ENCODE measurements around the gene USP16. TPM values are rescaled to one million over a fixed set of nuclear protein-coding genes. Genes with fewer than 3 reads are reported as not detected.

USP16 gene
- total and polyA plus RNA-seq, 12 donors = 13.2 to 69.6 (median 33.8) TPM

- DNase-seq = no peak
- H3K4me1 ChIP-seq (replicated peaks in 1 of 2) = no peaks in the 10 kb centered on the region
- H3K36me3 ChIP-seq (replicated peaks in 1 of 2) = no peaks in the 10 kb centered on the region
- no peaks in the 10 kb centered on the region for H3K27me3 ChIP-seq
- WGBS, 4 donors = 86 to 95% (median 93%) methylated on average over 2 of the region's 2 CpGs; no CpG with 5 or more reads in 1 of the 4 donors
- H3K4me3 ChIP-seq = no peak overlapping the region
- no peak for TF ChIP-seq POLR2A (IDR thresholded peaks at IDR 0.05)
- TF ChIP-seq CTCF (IDR thresholded peaks at IDR 0.05) = no peak
- H3K27ac ChIP-seq = no peak overlapping the region
- H3K9me3 ChIP-seq (replicated peaks in 1 of 3) = no peaks in the 10 kb centered on the region
- intact Hi-C loops (cut with DNase I) = no loop called here
Measured at GRCh38 chr21:29102791-29103257, 78.4 kb downstream of the USP16 start.

Other genes with a start within 250 kb of the USP16 start
- gene LTN1, start 31.8 kb upstream of the USP16 start, total RNA-seq = 10 to 100 TPM; 12.8 to 31.2 (median 24.6) TPM
- gene LTN1, start 31.8 kb upstream of the USP16 start, polyA plus RNA-seq = 10 to 100 TPM in 1 of 3 donors, 1 to 10 TPM in 2; 3.6 to 18.5 (median 4.6) TPM
- gene RWDD2B, start 5.3 kb upstream of the USP16 start, total RNA-seq = 10 to 100 TPM; 11.7 to 31.8 (median 26.2) TPM
- gene RWDD2B, start 5.3 kb upstream of the USP16 start, polyA plus RNA-seq = 10 to 100 TPM; 16.2 to 50.6 (median 20.0) TPM
- gene CCT8, start 49.0 kb downstream of the USP16 start, total RNA-seq = 100 to 1,000 TPM; 136 to 308 (median 157) TPM
- 100 to 1,000 TPM; 108 to 382 (median 210) TPM for gene CCT8, start 49.0 kb downstream of the USP16 start, polyA plus RNA-seq
- gene MAP3K7CL, start 106.0 kb downstream of the USP16 start, total RNA-seq = 10 to 100 TPM in 7 of 9 donors, 1 to 10 TPM in 2; 3.6 to 29.5 (median 19.2) TPM
- 10 to 100 TPM; 10.6 to 17.7 (median 11.3) TPM for gene MAP3K7CL, start 106.0 kb downstream of the USP16 start, polyA plus RNA-seq

All from adrenal gland (tissue), 12 donors.